ENCODE data around the gene TNMD.

GRCh38 chrX:100593126-100593525 is 8.4 kb downstream of the TNMD start:
- TF ChIP-seq CTCF (conservative IDR thresholded peaks at IDR 0.05; ENCODE audit: low read depth, low read length) (no peak), CHD1 (IDR thresholded peaks at IDR 0.05; ENCODE audit: low read depth, low read length) (no peak)

Measured in IMR-90 (cell line).